GM19397 (cell line): ENCODE data around the gene GMPR.

Source experiments
- ATAC-seq: cut with Tn5 transposase; IDR thresholded peaks from one replicate; pipeline ENCODE4 v1.9.1; 2021; ENCODE audit warnings: mild to moderate bottlenecking, moderate library complexity; ENCODE audit not compliant: unreplicated experiment

GMPR gene

GRCh38 chr6:16324606-16325225 is 86.3 kb downstream of the GMPR start:
- ATAC-seq: no peak

GRCh38 chr6:16326531-16326930 is 88.1 kb downstream of the GMPR start:
- no peak for ATAC-seq

- ATAC-seq: no peak
Measured at GRCh38 chr6:16326971-16327776, 88.8 kb downstream of the GMPR start.

- no peak for ATAC-seq
Measured at GRCh38 chr6:16327777-16328325, 89.5 kb downstream of the GMPR start.

DNA sequence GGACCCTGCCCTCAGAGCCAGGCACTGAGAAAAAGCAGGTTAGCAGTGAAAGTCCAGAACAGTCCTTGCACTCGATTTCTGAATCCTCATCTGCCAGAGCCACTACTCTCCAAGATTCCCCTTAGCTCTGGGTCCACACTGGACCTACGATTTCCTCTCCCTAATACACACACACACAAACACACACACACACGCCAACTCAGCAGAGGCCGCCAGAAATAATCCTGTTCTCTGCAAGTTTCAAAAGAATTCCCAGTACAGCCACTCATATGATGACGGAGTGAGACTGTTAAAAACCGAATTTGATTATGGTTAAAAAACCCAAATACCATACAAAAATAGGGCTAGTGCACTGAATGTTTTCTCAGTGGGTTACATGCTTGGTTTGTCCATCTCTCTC is 90.8 kb downstream of the GMPR start:
- no peak for ATAC-seq

- no peak for ATAC-seq
Measured at GRCh38 chr6:16331384-16332174, 93.2 kb downstream of the GMPR start.

- ATAC-seq: peak; percentile 72
Measured at GRCh38 chr6:16332175-16332542, 93.8 kb downstream of the GMPR start.

- ATAC-seq: no peak
Measured at GRCh38 chr6:16333580-16333979, 95.2 kb downstream of the GMPR start.

DNA sequence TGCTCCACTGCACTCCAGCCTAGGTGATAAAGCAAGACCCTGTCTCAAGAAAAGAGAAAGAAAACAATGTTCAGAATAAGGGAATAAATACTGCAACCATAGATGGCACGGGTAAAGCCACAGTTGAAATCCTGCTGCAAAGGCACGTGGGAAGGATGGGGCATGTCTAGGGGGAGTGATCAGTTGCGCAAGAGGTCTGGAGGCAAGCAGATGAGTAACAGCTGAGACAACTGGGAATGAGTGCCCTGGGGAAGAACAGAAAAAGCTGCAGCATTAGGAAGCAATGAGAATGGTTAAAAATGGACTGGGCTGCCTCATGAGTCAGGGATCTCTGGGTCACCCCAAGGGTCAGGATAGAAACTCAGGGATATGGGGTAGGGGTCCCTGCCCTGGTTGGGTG is 96.3 kb downstream of the GMPR start:
- no peak for ATAC-seq

GRCh38 chr6:16335176-16335575 is 96.8 kb downstream of the GMPR start:
- no peak for ATAC-seq

- no peak for ATAC-seq
Measured at GRCh38 chr6:16336056-16336818, 97.8 kb downstream of the GMPR start.

DNA sequence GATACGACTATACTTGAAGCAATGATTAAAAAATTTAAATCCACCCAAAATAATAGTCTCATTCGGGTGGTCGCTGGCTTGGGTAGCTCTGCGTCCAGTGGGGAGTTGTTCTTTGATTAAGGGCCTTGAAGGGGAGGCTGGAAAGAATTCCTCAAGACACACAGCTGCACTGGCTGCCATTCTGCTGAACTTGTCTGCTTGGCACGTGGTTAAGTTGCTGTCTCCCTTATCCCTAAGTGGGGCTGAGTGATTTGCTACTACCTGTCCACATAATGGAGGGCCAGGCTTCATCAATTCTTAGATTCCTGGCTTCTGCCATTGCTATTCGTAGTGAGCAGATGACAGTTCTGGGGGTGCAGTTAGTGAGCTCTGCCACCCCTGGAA is 98.5 kb downstream of the GMPR start:
- no peak for ATAC-seq

DNA sequence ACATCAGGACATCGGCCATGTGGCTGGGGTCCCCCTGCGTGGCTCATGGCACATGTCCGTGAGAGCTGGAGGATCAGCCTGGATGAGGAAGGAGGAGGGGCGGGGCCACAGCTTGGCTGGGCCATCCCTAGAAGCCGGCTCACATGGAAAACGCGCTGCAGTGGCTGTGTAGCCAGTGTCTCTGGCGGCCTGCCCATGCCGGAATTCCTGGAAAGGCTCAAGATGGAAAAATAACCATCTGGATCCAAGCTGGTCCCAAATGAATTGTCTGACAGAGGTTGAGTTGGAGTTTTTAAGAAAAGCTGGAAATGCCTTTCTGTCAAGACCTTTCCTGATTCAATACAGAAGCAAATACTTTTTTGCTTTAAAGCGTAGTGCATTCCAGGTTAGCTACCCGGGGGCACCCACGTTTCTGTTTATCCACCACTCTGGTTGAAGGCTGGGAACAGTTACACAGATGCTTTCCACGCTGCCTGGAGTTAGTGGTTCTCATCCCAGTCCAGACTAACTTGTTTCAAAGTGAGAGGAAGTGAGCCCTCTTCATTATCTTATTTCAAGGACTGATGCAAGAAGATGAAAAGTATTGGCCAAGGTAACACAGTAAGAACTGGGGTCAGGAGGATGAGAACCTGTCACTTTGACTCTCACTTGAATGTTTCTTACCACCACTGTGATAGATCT is 99.0 kb downstream of the GMPR start:
- no peak for ATAC-seq

DNA sequence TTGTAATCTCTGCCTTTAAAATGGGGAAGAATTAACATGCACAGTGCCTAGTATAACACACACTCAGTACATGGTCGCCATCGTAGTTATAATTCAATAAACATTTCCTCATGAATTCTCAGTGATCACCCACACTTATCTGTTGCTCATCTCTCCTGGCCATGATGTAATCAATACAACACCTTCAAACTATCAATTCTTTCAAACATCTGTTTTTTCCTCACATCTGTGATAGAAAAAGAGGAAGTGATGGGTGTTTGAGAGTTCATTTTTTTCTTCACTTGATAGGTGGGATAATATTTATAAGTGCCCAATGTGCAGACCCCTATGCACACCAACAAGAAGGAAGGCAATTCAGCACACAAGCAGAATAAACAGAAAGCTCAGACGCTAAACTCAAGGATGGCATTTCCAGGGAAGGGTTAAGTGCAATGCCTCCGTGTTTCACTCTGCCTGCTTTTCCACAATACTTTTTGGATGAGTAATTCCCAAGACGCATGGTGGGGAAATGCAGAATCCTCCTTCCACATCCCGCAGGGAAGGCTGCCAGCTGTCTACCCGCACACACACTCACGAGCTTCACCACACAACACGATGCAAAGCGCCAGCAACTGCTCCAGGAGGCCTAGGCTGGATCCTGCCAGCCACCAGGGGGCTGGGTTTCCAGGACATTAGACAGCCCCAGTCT is 100.3 kb downstream of the GMPR start:
- no peak for ATAC-seq

DNA sequence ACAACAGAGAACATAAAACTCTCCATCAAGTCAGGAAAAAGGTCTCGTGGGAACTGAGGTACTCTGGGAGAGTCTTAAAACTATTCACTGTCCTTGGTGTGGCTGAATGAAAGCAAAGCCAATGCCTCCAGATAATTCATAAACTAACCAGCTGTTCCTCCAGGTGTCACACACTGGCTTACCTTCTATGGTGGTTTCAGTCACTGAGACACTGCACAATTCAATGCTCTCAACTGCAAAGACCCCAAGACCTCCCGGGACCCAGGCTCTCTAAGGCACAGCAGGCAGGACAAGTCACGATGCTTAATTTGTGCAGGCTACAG is 100.8 kb downstream of the GMPR start:
- no peak for ATAC-seq

DNA sequence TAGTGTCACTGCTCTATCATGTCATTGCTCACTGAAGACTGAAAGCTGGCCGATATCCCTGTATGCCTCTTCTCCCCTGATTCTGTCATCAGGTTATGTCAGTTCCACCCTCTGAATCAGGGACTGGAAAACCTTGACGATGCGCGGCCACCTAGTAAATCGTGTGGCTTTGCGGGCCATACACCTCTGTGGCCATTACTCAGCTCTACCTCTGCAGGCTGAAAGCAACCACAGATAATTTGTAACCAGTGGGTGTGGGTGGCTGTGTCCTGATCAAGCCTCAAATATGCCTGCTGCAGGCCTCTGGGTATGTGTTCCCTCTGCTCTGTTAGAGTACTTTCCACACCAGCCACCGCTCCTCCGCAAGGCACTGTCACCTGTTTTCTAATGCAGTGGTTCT is 105.2 kb downstream of the GMPR start:
- no peak for ATAC-seq

GRCh38 chr6:16344756-16345155 is 106.4 kb downstream of the GMPR start:
- no peak for ATAC-seq
